GM19193 (cell line): Measurements from ENCODE around the gene APOF.

Experiments used
- POLR2A ChIP-seq: IDR thresholded peaks from 4 replicates; pipeline ENCODE4 v1.6.1; 2011; ENCODE audit not compliant: insufficient read depth, insufficient read length; ENCODE audit errors: extremely low read depth

APOF gene

GRCh38 chr12:56311003-56311402 is 51.7 kb downstream of the APOF start:
- no peak for TF ChIP-seq POLR2A
